Hematopoietic multipotent progenitor cell treated with erythropoietin and hydrocortisone succinate and interleukin-3 and kit ligand, for 4 days (in vitro differentiated cells): ENCODE results near the gene SMNDC1.

Experiments
- DNase-seq: peaks from one replicate; pipeline ENCODE4 v3.0.0-alpha.2; 2015

The SMNDC1 gene

GRCh38 chr10:110326351-110327032 is 21.8 kb upstream of the SMNDC1 start:
- no peak for DNase-seq

- DNase-seq: no peak
These were observed 20.1 kb upstream of the SMNDC1 start for GRCh38 chr10:110324805-110325280.

- DNase-seq: no peak
These were observed 19.6 kb upstream of the SMNDC1 start for GRCh38 chr10:110324201-110324804.

- DNase-seq: no peak
These were observed 18.8 kb upstream of the SMNDC1 start for GRCh38 chr10:110323503-110323902.

GRCh38 chr10:110321869-110322620 is 17.3 kb upstream of the SMNDC1 start:
- DNase-seq: no peak

GRCh38 chr10:110317866-110318850 is 13.4 kb upstream of the SMNDC1 start:
- DNase-seq: no peak

GRCh38 chr10:110313674-110314073 is 9.0 kb upstream of the SMNDC1 start:
- no peak for DNase-seq

DNA sequence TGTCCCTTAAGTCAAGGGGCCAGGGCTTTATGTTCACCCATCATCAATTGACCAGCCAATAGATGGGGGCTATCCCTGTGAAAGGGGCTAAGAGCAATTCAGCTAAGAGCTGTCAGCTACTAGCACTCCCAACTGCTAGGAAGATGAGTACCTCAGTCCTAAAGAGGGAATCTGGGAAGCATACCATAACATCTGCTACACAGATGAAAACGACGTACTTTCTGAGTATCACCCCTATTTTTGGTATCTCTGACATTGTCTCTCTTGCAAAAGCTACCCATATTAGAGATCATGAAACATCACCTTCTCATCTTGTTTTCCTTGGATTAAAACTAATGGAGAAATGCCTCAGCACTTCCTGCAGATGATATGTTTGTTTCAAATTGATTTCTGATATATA is 7.5 kb upstream of the SMNDC1 start:
- DNase-seq: no peak

- DNase-seq: peak; percentile 83
These were observed 6.7 kb upstream of the SMNDC1 start for GRCh38 chr10:110311357-110311949.

DNA sequence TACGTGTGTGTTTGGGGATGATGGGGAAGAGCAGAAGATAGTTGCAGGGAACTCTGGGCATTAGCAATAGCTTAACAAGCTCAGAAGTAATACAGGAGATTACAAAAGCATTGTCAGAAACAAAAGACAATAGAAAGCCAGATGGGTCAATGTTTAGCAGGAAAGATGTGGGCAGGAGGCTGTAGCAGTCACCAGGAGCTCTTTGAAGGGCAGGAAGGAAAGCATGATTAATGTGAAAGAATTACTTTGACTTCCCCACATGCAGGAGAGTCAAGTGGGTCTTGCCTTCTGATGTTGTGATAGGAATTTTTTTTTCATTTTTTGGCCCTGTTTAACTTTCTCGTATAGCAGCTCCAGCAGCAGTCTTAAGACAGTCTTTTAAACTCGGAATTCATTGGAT is 6.0 kb upstream of the SMNDC1 start:
- DNase-seq: peak; percentile 35

GRCh38 chr10:110307805-110308204 is 3.1 kb upstream of the SMNDC1 start:
- no peak for DNase-seq

DNA sequence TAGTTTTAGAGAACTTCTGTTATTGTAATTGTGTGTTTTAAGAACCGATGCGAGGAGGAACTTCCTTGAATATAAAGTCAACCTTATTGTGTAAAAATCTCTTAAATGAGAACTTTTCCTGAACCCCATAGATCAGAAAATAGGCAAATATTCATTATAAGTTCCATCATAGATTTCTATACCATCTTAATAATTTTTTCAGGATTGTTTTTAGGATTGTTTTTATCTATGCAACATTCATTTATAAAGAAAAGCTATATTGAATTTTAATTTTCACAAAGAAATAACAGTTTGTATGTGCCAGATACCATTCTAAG is 1.7 kb upstream of the SMNDC1 start:
- DNase-seq: no peak

DNA sequence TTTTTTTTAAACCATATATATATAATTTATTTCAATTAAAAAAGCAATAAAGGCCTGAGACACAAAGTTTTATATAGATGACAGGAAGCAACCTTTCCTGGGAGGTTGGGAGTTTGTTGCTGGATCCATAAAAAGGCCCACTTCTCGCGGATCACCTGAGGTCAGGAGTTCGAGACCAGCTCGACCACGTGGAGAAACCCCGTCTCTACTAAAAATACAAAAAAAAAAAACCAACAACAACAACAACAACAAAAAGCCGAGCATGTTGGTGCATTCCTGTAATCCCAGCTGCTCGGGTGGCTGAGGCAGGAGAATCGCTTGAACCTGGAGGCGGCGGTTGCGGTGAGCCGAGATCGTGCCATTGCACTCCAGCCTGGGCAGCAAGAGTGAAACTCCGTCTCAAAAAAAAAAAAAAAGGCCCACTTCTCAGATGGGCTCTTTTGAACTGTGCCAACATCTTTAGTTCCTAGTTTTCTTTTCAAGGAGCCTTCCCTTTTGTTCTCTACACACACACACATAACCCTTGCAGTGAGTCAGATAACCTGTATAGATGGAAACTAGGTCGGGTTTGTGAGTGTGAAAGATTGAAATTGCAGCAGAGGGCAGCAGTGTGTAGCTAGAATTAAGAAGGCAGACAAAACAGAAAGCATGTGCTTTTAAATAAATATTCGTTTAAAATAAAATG is 1.2 kb upstream of the SMNDC1 start:
- DNase-seq: peak; percentile 94

DNA sequence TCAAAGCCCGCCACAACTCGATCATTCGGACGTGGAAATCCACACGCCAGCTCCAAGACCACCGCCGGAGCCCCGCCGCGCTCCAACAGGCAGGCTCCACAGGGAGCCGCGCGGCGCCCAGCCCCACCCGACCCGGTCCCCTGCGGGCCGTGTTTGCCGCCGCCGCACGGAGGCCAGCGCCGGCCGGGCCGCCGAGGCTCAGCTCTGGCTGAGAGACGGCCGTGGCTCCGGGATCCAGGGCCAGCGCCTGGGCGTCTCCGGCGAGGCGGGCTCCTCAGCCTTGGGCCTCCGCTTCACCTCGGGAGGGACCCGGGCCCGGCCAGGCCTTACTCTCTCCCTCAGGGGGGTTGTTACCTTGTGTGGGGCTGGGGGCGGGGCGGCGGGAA is 333 bp downstream of the SMNDC1 start:
- DNase-seq: peak; percentile 53

DNA sequence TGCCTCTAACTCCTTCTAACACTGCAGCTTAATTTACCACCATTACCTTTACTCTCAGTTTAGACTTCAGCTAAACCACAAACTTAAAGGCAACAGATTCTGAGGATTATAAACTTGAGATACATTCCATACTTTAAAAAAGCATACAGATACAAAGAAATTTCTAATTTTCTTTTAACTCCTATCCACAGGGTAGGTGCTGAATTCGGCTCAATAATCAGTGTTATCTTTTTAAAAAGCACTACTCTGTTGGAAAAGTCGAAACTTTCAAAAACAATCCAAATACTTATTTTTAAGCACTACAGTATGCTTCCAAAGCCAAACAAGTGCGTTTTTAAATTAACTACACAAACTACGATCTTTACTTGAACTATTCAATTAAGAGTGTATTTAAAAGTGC is 1.0 kb downstream of the SMNDC1 start:
- DNase-seq: no peak

- DNase-seq: no peak
These were observed 4.2 kb downstream of the SMNDC1 start for GRCh38 chr10:110300486-110300986.

DNA sequence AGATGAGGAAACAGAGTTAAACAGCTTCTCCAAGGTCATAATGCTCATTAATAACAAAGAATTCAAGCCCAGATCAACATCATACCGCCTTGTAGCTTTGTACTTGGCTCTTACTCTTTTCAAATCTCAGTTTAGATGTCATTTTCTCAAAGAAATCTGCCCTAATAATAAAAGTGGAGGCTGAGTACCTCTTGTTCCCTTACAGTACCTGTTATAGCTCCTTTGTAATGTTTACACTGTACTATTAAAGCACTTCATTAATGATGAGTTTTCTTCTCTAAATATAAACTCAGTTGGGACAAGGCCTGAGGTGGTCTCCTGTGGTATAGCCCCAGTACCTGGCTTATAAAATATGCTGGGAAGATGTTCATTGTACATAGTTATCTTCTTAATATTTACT is 7.8 kb downstream of the SMNDC1 start:
- no peak for DNase-seq

GRCh38 chr10:110286841-110287240 is 17.9 kb downstream of the SMNDC1 start:
- DNase-seq: no peak

DNA sequence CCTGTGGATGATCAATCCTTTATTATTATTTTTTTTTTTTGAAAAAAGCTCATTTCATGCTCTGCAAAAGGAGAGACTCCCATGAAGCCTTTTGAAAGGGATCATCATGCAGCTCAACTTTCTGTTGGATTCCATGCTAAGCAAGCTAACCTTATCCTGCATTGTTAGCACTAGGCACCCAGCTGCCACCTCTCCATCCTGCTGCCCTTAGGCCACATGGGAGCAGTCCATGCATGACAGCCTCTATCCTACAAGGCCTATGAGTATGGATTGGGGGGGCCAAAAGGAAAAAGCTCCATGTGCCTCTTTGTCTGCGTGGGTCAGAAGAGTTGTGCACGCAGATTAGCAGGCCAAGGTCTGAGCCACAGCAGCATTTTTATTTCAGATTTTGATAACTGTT is 19.2 kb downstream of the SMNDC1 start:
- no peak for DNase-seq

GRCh38 chr10:110284262-110284661 is 20.5 kb downstream of the SMNDC1 start:
- DNase-seq: no peak

GRCh38 chr10:110279407-110279986 is 25.2 kb downstream of the SMNDC1 start:
- DNase-seq: peak; percentile 82
